RWPE1 (cell line): ENCODE results near the gene SERPINB8.

Experiments used
- CTCF ChIA-PET: fragments of 350-600 bp; sonication (Branson Sonifier 250); formaldehyde crosslinking; extraction: SDS; loops from one replicate; lab custom pipeline; 2021; lab: Yijun Ruan, JAX
- POLR2A ChIA-PET: fragments of 400-600 bp; formaldehyde crosslinking; extraction: SDS; loops from one replicate; lab custom pipeline; 2020; ENCODE audit warnings: antibody characterized with exemption; ENCODE audit not compliant: low non-redundant PET; lab: Yijun Ruan, JAX
- DNase-seq: peaks from one replicate; pipeline ENCODE4 v3.0.0; 2012; ENCODE audit warnings: low spot score
- H3K27ac ChIP-seq: fragments of 450-650 bp; 2 replicates; pipeline ENCODE4 v1.5.1; 2017
- CTCF ChIP-seq: fragments of 450-650 bp; conservative IDR thresholded peaks from 2 replicates; pipeline ENCODE4 v1.5.1; 2017; ENCODE audit warnings: low read depth, mild to moderate bottlenecking

Gene SERPINB8

DNA sequence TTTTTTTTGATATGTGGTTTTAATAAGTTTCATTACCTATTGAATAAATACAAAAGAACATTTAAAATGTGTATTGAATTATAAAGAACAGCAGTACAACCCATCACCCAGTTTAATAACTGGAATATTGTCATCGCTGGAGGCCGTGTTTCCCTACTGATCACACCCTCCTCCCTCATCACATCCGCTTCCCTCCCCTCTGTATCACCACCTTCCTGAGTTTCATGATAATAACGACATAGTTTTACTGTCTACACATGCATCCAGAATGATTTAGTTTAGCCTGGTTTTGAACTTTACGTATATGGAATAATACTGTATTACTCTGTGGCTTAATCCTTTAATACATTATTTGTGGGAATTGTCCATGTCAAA is 2.1 kb downstream of the SERPINB8 start:
- CTCF ChIA-PET: no interaction called here
- TF ChIP-seq CTCF: no peak
- POLR2A ChIA-PET: no interaction called here
- H3K27ac ChIP-seq: peak overlapping the region; percentile 99
- no peak for DNase-seq

DNA sequence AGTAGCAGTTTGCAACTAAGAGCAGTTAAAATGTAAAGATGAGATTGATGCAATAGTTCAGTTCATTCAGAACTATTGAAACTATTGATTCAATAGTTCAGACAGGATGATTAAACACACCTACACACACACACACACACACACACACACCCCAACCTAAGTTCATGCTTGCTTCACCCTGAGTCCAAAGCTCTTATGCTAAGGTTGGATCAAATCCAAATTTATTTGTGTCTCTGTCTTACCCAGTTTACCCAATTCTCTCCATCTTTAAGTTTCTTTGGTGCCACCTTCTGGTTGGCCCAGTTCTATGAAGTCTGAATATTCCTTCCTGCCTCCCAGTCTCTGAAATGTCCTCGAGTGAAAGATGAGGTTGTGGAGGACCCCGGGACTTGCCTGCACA is 5.1 kb downstream of the SERPINB8 start:
- no peak for DNase-seq
- CTCF ChIA-PET: no interaction called here
- TF ChIP-seq CTCF: no peak; the same call in 1 of the 2 replicates
- H3K27ac ChIP-seq: no peak overlapping the region
- POLR2A ChIA-PET: no interaction called here

DNA sequence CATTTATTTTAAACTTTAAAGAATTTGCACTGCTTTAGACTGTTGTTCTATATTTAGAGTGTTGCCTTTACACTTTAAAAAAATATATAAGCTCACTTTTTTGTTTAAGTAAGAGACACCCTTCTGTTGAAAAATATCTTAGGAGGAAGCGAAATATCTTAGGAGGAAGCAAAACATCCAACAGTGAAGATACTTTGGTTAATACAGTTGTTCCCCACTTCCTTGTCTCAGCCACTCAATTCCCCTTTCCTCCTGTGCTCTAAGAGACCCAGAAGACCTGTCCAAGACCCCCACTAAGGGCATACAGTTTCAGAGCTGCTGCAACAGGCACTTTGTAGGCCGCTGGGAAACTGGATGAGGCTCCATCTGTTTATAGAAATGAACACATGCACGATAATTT is 5.7 kb downstream of the SERPINB8 start:
- H3K27ac ChIP-seq: no peak overlapping the region
- no peak for TF ChIP-seq CTCF
- POLR2A ChIA-PET: no interaction called here
- no peak for DNase-seq
- CTCF ChIA-PET: no interaction called here

GRCh38 chr18:63977040-63977439 is 7.2 kb downstream of the SERPINB8 start:
- no peak for TF ChIP-seq CTCF
- ChIA-PET CTCF (no interaction called here), POLR2A (no interaction called here)
- H3K27ac ChIP-seq: no peak overlapping the region
- DNase-seq: no peak

DNA sequence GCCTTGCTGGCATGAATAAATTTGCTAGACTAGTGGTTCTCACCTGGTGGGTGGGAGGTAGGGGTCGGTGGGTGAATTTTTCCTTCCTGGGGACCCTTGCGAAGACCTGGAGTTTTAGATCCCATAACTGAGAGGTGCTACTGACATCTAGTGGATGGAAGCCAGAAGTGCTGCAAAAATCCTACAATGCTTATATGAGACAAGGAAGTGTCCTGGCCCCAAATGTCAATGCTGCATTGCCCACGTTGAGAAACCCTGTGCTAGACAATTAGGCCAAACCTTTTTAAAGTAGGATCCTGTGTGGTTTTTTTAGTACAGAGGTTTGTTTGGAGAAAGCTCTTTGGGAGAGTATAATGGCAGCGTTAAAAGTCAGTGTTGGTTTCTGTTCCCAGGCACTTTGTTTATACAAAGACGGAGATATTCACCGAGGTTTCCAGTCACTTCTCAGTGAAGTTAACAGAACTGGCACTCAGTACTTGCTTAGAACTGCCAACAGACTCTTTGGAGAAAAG is 9.6 kb downstream of the SERPINB8 start:
- ChIA-PET CTCF (no interaction called here), POLR2A (no interaction called here)
- peak; percentile 36 for DNase-seq
- TF ChIP-seq CTCF: peak; percentile 92
- no peak overlapping the region for H3K27ac ChIP-seq

- TF ChIP-seq CTCF: no peak
- no peak for DNase-seq
- ChIA-PET CTCF (no interaction called here), POLR2A (no interaction called here)
- H3K27ac ChIP-seq: no peak overlapping the region
Measured at GRCh38 chr18:63980027-63980426, 10.1 kb downstream of the SERPINB8 start.
